ENCODE data around the gene LY6G6D. TPM values are rescaled to one million over a fixed set of nuclear protein-coding genes. Genes with fewer than 3 reads are reported as not detected.
A peak's percentile ranks its signal among the peaks of the same experiment; 100 is the strongest.

The LY6G6D gene
- total and polyA plus RNA-seq, 2 of the 13 experiments (the other 11 are each of a cell fraction or from before 2014, with no cell fraction given) = not detected

DNA sequence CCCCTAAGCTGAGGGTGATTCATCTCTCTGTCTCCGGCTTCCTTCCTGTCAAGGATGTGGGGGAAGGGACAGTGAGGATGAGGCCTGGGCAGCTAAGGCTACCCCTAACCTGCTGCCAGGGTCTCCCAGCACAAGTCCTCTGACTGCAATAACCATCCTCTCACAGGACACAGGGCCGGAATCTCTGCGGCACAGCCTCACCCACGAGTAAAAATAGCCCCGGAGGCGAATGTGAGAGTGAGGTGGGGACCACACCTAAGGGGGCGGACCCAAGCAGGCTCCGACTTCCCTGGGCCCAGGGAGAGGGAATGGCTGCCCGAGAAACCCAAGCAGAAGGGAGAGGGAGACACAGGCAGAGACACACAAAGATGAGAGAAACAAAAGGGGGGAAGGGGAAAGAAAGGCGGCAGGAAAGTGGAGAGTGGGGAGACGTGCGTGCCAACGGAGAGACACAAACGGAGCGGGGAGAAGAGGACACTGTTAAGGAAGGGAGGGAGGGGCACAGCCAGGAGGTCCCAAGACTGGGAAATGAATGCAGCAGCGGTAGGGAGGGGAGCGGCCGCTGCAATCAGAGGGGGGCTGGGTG lies 19.8 kb downstream of the LY6G6D start (continued):
- TF ChIP-seq, protein P1, sequence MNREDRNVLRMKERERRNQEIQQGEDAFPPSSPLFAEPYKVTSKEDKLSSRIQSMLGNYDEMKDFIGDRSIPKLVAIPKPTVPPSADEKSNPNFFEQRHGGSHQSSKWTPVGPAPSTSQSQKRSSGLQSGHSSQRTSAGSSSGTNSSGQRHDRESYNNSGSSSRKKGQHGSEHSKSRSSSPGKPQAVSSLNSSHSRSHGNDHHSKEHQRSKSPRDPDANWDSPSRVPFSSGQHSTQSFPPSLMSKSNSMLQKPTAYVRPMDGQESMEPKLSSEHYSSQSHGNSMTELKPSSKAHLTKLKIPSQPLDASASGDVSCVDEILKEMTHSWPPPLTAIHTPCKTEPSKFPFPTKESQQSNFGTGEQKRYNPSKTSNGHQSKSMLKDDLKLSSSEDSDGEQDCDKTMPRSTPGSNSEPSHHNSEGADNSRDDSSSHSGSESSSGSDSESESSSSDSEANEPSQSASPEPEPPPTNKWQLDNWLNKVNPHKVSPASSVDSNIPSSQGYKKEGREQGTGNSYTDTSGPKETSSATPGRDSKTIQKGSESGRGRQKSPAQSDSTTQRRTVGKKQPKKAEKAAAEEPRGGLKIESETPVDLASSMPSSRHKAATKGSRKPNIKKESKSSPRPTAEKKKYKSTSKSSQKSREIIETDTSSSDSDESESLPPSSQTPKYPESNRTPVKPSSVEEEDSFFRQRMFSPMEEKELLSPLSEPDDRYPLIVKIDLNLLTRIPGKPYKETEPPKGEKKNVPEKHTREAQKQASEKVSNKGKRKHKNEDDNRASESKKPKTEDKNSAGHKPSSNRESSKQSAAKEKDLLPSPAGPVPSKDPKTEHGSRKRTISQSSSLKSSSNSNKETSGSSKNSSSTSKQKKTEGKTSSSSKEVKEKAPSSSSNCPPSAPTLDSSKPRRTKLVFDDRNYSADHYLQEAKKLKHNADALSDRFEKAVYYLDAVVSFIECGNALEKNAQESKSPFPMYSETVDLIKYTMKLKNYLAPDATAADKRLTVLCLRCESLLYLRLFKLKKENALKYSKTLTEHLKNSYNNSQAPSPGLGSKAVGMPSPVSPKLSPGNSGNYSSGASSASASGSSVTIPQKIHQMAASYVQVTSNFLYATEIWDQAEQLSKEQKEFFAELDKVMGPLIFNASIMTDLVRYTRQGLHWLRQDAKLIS (CRISPR knock-in tag; IDR thresholded peaks at IDR 0.05) = 0 out of 2 replicates have a peak, but pooled peaks have one; percentile 18
- TF ChIP-seq KLF16 (CRISPR knock-in tag; IDR thresholded peaks at IDR 0.05) (peak in 1 of 2 experiments; percentile 59; a peak in 1 of 4 replicates), CEBPB (IDR thresholded peaks at IDR 0.05; ENCODE audit: borderline replicate concordance, low read depth, low read length) (no peak), PCBP2 (optimal IDR thresholded peaks at IDR 0.05; ENCODE audit: low read depth, low read length, poor library complexity, severe bottlenecking) (no peak), FOXK1 (CRISPR knock-in tag; IDR thresholded peaks at IDR 0.05; ENCODE audit: borderline replicate concordance, low read depth) (peak; percentile 1; the same call in 1 of the 2 replicates), HNF4G (IDR thresholded peaks at IDR 0.05; ENCODE audit: borderline replicate concordance, low read depth, low read length) (no peak), HNF4G (CRISPR knock-in tag; IDR thresholded peaks at IDR 0.05; ENCODE audit: borderline replicate concordance, low read depth) (0 out of 2 replicates have a peak, but pooled peaks have one; percentile 4), BRCA1 (CRISPR knock-in tag; IDR thresholded peaks at IDR 0.05) (no peak), ASH2L (IDR thresholded peaks at IDR 0.05; ENCODE audit: insufficient read length, low read depth, low read length) (peak; percentile 19)
- TF ChIP-seq, protein P2, sequence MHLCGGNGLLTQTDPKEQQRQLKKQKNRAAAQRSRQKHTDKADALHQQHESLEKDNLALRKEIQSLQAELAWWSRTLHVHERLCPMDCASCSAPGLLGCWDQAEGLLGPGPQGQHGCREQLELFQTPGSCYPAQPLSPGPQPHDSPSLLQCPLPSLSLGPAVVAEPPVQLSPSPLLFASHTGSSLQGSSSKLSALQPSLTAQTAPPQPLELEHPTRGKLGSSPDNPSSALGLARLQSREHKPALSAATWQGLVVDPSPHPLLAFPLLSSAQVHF (CRISPR knock-in tag; IDR thresholded peaks at IDR 0.05) = no peak
- TF ChIP-seq, protein P3, sequence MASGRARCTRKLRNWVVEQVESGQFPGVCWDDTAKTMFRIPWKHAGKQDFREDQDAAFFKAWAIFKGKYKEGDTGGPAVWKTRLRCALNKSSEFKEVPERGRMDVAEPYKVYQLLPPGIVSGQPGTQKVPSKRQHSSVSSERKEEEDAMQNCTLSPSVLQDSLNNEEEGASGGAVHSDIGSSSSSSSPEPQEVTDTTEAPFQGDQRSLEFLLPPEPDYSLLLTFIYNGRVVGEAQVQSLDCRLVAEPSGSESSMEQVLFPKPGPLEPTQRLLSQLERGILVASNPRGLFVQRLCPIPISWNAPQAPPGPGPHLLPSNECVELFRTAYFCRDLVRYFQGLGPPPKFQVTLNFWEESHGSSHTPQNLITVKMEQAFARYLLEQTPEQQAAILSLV (CRISPR knock-in tag; IDR thresholded peaks at IDR 0.05; ENCODE audit: borderline replicate concordance) = peak; percentile 35; the same call in 1 of the 2 replicates
- TF ChIP-seq, protein P4, sequence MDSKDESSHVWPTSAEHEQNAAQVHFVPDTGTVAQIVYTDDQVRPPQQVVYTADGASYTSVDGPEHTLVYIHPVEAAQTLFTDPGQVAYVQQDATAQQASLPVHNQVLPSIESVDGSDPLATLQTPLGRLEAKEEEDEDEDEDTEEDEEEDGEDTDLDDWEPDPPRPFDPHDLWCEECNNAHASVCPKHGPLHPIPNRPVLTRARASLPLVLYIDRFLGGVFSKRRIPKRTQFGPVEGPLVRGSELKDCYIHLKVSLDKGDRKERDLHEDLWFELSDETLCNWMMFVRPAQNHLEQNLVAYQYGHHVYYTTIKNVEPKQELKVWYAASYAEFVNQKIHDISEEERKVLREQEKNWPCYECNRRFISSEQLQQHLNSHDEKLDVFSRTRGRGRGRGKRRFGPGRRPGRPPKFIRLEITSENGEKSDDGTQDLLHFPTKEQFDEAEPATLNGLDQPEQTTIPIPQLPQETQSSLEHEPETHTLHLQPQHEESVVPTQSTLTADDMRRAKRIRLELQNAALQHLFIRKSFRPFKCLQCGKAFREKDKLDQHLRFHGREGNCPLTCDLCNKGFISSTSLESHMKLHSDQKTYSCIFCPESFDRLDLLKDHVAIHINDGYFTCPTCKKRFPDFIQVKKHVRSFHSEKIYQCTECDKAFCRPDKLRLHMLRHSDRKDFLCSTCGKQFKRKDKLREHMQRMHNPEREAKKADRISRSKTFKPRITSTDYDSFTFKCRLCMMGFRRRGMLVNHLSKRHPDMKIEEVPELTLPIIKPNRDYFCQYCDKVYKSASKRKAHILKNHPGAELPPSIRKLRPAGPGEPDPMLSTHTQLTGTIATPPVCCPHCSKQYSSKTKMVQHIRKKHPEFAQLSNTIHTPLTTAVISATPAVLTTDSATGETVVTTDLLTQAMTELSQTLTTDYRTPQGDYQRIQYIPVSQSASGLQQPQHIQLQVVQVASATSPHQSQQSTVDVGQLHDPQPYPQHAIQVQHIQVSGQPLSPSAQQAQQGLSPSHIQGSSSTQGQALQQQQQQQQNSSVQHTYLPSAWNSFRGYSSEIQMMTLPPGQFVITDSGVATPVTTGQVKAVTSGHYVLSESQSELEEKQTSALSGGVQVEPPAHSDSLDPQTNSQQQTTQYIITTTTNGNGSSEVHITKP (CRISPR knock-in tag; IDR thresholded peaks at IDR 0.05; ENCODE audit: low read depth) = 0 out of 2 replicates have a peak, but pooled peaks have one; percentile 49
- TF ChIP-seq, protein P5, sequence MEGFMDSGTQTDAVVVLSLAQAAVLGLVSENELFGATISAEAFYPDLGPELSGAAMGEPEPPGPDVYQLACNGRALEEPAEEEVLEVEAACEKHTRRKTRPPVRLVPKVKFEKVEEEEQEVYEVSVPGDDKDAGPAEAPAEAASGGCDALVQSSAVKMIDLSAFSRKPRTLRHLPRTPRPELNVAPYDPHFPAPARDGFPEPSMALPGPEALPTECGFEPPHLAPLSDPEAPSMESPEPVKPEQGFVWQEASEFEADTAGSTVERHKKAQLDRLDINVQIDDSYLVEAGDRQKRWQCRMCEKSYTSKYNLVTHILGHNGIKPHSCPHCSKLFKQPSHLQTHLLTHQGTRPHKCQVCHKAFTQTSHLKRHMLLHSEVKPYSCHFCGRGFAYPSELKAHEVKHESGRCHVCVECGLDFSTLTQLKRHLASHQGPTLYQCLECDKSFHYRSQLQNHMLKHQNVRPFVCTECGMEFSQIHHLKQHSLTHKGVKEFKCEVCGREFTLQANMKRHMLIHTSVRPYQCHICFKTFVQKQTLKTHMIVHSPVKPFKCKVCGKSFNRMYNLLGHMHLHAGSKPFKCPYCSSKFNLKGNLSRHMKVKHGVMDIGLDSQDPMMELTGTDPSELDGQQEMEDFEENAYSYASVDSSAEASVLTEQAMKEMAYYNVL (CRISPR knock-in tag; IDR thresholded peaks at IDR 0.05; ENCODE audit: borderline replicate concordance) = no peak
- TF ChIP-seq, protein P6, sequence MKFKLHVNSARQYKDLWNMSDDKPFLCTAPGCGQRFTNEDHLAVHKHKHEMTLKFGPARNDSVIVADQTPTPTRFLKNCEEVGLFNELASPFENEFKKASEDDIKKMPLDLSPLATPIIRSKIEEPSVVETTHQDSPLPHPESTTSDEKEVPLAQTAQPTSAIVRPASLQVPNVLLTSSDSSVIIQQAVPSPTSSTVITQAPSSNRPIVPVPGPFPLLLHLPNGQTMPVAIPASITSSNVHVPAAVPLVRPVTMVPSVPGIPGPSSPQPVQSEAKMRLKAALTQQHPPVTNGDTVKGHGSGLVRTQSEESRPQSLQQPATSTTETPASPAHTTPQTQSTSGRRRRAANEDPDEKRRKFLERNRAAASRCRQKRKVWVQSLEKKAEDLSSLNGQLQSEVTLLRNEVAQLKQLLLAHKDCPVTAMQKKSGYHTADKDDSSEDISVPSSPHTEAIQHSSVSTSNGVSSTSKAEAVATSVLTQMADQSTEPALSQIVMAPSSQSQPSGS (CRISPR knock-in tag; IDR thresholded peaks at IDR 0.05) = no peak

Measured in HepG2 (cell line).